HG03097 (cell line): ENCODE data around the gene TRPT1.
A peak's percentile ranks its signal among the peaks of the same experiment; 100 is the strongest.

ENCODE experiments used
- ATAC-seq: cut with Tn5 transposase; IDR thresholded peaks from one replicate; pipeline ENCODE4 v1.9.1; 2021; ENCODE audit not compliant: unreplicated experiment, low FRiP score

The TRPT1 gene, protein sequence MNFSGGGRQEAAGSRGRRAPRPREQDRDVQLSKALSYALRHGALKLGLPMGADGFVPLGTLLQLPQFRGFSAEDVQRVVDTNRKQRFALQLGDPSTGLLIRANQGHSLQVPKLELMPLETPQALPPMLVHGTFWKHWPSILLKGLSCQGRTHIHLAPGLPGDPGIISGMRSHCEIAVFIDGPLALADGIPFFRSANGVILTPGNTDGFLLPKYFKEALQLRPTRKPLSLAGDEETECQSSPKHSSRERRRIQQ

DNA sequence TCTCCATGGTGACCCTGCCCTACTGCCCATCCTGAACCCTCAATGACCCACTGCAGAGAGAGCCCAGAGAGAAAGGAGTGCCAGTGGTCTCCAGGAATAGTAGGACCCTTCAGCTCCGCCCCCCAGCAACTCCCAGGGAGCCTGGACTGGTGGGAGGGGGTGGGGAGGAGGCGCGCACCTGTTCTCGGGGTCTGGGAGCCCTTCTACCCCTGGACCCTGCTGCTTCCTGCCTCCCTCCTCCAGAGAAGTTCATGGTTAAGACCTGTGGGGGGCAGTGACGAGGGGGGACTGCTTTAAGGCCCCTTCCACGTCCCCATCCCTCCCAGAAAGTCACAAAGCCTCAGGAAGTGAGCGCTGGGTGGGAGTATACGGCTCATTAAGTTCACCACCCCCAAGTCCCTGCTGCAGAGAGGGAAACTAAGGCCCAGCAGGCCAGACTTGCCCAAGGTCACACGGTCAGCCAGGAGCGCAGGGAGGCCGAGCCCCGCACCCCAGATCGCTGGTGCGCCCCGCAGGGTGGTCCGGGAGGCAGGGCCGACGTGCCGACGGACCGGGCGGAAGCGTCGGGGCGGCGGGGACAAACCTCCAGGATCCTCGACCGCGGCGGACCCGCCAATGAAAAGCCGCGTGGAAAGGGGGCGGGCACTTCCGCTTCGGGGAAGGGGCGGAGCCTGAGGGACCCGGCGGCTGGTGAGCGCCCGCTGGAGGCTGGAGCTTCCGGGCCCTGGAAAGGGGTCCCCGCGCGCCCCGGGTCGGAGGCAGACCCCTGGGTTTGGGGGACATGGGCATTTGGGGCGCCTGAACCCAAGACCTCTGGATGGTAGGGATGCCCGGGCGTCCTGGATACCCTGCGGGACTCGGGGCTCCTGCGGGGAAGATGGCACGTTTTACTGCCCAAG is at the start of gene TRPT1, which contains the start of gene NUDT22:
TSS of gene TRPT1 (minus strand) at position 579 of the 899 bp plus-strand sequence. CDS start at position 253, 326 bp downstream.
TSS of gene NUDT22 (plus strand) at position 667 of the 899 bp plus-strand sequence. CDS start 379 bp downstream, outside the sequence.
- peak; percentile 44 for ATAC-seq

DNA sequence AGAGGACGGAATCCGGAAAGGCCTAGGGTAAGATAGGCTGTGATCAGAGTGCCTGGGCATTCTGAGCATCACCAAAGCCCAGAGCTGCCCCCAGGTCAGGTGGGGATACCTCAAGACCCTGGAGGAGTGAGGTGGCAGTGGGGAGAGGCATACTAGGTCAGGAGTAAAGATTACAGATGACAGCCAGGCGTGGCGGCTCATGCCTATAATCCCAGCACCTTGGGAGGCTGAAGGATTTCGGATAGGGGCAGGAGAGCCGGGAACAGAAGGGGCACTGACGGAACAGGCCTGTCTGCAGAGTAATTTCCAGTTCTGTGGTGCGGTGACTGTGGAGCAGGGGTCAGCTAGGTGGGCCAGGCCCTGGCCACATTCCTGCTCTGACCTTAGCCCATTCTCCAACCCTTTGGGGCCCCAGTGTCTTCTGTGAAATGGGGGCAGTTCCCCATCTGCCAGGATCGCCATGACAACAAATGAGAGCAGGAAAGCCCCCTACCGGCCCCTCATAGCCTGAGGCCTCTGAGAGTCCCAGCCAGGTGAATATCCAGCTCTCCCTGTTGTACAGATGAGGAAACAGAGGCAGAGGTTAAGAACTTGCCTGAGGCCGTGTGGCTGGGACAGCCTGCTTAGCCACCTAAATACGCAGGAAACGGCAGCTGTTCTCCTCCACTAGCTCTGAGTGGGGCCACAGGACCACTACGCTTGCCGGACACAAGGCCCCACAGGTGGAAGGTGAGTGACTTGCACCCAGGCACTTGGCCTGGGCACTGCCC is 49.2 kb upstream of the TRPT1 start:
- no peak for ATAC-seq

DNA sequence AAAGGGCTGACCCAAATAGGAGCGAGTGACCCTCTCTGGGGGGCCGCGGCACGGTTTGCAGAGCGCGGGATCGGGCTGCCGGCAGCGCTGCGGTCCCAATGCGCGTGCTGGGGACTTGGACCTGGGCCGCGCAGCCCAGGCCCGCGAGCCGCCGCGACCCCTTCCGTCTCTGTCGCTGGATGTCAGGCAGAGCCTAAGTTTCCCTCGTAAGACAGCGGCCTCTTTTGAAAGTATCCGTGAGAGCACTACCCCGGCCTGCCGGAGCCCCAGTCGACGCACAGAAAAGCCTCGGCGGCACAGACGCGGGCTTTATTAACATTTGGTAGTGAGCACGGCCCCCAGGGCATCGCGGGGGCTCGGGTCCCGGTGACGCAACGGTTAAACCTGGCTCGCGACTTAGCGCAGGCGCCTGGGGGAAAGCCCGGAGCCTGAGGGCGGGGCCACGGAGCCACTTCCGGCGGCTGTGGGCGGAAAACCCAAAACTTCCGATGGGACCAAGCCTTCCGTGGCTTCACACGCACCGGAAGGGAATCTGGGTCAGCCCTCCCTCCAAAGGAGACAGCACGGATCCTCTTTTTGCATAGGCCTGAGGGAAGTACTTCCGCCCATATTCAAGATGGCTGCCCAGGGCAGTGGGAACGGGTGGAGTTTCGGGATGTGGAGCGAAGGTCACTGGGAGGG is 43.7 kb upstream of the TRPT1 start:
- peak; percentile 63 for ATAC-seq

DNA sequence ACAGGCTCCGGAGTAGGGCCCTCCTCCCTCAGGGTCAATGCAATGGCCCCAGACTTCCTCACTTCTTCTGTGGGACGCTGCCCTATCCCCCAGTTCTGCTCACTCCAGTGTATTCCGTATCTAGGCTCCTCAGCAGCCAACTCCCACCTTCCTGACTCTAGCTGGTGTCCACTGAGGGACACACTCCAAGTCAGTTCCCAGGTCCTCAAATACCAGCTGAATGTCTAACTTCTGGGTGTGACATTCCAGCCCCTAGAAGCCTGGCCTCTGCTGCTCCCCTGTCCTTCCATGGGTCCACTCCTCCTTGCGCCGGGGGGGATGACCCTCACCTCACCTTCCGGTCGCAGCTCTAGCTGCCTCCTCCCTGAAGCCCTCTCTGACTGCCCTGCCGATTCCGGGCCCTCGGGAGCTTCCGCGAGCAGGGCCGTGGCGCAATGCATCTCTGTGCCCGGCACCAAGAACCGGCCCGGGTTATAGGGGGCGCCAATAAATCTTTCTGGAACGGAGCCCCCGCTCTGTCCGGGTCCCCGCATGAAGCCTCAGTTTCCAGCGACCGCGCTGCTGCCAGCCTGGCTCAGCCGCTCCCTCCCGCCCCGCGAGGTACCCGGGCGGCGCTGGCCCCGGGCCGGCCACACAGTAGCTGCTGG is 43.0 kb upstream of the TRPT1 start:
- ATAC-seq: peak; percentile 15

DNA sequence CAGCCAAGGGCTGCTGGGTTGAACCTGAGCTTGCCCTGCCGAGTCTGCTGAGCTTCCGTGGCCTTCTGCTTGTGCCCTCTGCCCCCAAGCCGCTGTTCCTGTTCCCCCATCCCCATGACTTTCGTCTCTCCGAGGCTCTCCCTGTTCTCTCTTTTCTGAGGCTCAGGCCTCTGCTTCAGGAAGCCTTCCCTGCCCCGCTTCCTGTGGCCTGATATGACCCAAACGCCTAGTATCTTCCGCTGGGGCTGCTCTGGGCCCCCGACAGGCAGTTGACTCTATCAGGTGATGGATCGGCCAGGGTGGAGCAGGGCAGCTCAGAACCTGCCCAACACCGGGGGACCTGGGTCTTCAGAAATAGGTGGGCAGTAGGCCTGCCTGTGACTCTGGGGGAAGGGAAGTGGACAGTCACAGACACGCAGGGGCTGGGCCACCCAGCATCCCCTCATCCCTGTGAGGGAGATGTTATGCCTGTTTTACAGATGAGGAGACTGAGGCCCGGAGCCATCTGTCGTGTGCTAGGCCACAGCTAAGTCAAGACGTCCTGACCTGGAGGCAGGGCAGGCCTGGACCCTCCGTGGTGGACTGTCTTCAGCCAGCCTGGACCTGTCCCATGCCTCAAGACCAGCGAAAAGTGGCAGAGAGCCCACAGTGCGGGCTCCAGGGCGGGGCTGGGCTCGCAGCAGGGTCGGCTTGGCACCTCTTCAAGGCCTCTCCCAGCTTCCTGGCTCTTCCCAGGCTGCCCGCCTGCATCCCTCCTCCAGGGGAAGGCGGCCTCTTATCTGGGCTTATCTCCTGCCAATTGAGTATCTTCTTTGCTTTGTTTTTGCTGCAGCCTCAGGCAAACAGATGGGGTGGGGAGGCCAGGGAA is 42.3 kb upstream of the TRPT1 start:
- ATAC-seq: no peak

DNA sequence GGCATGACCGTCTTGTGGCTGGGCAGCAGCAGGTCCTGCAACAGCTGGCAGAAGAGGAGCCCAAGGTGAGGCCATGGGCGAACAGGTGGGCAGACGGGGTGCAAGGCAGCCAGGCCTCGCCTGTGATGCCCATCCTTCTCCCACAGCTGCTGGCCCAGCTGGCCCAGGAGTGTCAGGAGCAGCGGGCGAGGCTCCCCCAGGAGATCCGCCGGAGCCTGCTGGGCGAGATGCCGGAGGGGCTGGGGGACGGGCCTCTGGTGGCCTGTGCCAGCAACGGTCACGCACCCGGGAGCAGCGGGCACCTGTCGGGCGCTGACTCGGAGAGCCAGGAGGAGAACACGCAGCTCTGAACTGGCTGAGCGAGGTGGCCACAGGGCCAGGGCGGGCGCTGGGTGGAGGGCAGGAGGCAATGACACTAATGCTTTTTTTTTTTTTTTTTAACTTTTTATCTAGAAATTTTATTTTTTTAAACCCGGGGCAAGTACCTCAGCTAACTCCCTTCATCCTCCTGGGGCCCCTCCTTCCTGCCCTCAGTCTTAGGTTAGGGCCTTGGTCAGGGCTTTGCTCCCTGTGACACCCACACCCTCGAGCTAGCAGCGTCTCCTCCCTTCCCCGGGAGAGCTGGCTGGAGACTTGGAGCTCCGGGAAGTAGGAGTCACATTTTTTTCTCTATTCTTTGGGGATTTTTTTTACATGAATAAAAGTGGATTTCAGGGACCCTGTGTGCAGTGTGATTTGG is 41.4 kb upstream of the TRPT1 start:
- ATAC-seq: no peak

DNA sequence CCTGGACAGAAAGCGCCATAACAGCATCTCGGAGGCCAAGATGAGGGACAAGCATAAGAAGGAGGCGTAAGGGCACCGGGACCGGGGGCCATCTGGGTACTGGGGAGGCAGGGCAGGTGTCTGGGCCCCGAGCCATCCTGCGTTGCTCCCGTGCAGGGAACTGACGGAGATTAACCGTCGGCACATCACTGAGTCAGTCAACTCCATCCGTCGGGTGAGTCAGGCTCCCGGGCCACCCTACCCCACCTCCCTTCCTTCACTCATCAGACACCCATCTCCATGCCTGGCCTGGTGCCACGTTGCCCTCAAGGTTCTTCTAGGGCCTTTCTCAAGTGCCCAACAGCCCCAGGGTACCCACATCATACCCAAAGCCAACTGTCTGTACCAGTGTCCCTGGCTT is 40.4 kb upstream of the TRPT1 start:
- ATAC-seq: no peak

DNA sequence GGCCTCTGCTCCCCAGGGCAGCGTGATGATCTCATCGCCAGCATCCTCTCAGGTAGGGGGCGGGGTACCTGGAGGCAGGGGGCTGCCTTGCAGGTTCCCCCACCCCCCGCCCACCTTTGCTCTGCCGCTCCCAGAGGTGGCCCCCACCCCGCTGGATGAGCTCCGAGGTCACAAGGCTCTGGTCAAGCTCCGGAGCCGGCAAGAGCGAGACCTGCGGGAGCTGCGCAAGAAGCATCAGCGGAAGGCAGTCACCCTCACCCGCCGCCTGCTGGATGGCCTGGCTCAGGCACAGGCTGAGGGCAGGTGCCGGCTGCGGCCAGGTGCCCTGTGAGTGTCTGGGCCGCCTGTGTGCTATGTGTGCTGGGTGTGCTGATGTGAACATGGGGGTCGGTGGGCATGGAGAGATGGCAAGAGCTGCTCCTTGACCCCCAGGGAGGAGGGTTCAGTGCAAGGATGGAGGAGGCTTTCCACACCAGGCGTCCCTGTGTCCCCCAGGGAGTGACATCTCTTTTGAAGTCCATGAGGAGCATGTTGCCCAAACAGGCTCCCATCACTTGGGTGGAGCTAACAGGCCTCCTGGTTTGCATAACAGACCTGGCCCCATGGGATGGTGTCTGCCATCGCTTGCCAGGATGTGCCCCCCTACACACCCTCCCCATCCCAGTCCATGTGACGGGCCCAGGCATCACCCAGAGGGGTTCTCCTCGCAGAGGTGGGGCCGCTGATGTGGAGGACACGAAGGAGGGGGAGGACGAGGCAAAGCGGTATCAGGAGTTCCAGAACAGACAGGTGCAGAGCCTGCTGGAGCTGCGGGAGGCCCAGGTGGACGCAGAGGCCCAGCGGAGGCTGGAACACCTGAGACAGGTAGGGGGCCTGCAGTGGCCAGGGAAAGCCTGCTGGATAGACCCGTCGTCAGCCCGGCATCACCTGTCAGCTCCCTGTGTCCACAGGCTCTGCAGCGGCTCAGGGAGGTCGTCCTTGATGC is 39.5 kb upstream of the TRPT1 start:
- no peak for ATAC-seq

DNA sequence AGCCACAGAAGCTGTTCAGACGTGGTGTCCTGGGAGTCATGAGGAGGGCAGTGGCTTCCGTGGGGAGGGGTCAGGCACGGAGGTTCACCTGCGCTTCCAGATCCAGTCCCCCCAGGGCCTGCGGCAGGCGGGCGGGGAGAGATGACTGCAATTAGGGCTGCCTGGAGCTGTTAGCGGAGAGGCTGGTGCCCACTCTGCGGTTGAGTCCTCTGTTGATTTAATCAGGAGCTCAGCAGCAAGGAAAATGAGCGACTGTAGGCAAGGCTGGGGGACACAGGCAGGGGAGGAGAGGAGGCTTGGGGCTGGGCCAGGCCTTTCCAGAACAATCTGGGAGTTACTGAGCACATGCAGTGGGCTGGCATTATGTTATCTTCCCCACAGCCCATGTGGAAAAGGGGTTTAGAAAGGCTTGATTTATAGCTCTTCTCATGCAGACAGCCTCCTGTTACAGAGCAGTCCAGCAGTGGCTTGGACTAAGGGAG is 38.4 kb upstream of the TRPT1 start:
- no peak for ATAC-seq

DNA sequence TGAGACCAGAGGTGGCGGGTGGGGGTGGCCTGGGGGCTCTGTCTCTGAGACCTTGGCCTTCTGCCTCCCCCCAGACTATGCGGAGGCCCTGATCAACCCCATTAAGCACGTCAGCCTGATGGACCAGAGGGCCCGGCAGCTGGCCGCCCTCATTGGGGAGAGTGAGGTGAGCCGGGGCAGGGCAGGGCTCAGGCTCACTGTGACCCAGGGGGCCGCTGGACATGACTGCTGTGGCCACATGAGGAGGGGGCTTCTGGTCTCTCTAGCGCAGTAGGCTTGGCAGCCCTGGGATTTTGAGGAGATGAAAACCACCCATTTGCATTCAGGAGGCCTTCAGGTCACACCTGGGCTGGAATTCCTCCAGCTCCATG is 37.9 kb upstream of the TRPT1 start:
- no peak for ATAC-seq

DNA sequence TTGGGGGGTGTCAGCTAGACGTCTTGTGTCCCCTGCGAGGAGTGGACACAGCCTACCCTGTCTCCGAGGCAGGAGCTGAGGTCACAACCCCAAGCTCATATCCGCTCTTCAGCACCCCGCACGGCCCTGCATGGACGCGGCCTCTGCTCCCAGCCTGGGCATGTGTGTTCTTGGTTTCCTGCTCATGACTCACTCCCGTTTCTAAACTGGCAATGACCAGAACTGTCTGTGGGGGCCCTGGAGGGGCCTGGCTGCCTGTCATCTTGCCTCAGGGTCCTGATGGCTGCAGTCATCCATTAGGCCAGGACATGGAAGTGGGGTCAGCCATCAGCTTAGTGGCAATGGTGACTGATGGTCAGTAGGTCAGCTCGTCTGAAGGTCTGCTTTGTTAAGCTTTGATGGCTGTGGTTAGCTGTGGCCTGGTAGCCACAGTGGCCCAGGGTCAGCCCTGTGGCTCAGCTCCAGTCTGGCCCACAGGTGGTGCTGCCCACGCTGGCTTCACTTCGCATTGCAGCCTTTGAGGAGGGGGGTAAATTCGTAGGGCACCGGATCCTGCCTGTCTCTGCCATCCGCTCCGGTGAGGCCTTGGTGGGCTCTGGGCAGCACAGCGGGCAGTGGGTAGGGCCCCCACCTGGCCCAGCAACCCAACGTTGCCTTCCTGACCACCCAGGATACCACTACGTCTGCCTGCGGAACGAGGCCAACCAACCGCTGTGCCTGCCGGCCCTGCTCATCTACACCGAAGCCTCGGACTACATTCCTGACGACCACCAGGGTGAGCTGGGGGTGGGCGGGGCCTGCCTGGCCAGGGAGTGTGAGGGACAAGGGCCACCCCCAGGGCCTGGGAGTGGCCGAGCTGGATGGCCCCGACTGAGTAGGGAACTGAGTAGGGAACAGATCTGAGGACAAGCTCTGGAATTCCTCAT is 37.3 kb upstream of the TRPT1 start:
- no peak for ATAC-seq

DNA sequence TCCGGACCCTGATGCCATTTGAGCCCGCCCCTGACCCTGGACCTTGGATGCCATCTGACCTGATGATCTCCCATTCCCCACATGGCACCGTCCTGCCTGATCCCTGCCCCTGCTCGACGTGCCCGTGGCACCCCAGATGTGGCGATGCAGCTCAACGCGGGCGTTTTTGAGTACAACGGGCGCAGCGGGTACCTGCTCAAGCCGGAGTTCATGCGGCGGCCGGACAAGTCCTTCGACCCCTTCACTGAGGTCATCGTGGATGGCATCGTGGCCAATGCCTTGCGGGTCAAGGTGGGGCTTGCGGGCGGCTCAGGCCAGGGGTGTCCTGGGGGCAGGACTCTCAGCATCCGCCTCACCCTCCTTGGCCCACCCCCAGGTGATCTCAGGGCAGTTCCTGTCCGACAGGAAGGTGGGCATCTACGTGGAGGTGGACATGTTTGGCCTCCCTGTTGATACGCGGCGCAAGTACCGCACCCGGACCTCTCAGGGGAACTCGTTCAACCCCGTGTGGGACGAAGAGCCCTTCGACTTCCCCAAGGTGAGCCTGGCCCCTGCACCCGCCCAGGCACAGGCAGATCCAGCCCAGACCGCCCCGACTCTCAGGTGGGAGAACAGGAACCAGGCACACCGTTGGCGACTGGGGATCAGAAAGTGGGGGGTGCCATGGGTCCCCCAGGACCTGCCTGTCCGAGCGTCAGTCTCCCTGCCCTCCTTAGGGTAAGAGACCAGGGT is 36.5 kb upstream of the TRPT1 start:
- no peak for ATAC-seq

DNA sequence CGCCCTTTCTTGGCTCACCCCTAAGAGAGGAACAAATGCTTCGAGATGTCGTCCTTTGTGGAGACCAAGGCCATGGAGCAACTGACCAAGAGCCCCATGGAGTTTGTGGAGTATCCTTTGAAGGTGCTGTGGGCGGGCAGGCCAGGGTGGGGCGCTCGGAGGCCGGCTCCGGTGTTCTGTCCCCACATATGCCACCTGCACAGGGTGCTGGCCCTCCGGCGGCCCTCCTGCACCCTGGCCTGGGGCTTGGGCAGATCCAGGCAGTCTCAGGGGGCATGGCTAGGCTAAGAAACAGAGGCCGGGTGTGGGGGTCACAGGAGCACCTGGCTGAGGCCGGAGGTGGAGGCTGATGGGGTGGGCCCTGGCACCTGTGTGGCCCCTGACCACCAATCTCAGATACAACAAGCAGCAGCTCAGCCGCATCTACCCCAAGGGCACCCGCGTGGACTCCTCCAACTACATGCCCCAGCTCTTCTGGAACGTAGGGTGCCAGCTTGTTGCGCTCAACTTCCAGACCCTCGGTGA is 35.6 kb upstream of the TRPT1 start:
- no peak for ATAC-seq

DNA sequence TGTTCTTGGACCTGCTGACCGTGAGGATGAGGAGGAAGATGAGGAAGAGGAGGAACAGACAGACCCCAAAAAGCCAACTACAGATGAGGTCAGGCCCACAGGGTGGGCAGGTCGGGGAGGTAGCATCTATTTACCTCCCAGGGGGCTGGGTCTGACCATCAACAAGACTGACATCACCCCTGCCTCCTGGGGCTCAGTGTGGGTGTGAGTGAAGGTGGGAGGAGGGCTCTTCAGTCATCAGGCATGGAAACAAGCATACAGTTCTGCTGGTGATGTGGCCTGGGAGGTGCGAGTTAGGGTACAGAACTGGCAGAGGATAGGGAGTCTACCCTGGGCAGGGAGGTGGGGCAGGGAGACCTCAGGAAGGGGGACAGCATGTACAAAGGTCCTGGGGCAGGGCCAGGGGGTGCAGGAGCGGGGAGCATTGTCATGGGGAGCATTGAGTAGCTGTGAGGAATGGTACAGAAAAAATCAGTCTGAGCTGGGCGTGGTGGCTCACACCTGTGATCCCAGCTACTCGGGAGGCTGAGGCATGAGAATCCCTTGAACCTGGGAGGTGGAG is 34.2 kb upstream of the TRPT1 start:
- no peak for ATAC-seq

DNA sequence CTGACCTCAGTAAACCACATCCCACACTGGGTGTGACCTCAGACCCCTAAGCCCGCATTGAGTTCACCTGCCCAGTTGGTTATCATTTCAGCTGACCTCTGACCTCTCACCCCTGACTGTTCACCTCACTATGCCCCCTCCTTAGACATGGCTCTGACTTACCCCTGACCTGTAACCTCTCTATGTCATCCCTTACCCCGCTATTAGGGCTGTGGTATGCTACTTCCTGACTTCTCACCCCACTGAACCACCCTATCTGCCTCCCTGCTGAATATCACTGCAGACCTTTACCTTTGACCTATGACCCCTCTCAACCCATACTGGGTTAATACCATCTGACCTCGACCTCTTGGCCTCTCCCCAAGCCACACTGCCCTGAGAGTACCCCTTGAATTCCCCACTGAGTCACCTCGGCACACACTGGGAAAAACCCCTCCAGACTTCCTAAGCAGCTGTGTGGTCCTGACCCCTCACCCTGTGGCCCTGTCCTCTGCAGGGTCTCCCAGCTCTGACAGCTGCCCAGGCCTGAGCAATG is 33.6 kb upstream of the TRPT1 start:
- ATAC-seq: no peak
